T-cell (primary cell): ENCODE results near the gene XIRP1. TPM values are rescaled to one million over a fixed set of nuclear protein-coding genes. Genes with fewer than 3 reads are reported as not detected.

Source experiments
- ATAC-seq, 4 experiments: fragments of 200-7000 bp in 3 of 4; fragments of 150-1000 bp in 1 of 4; cut with Tn5 transposase; replicated peaks in 1 of 4; 1 replicate in 3 of 4; 2 replicates in 1 of 4; pipeline ENCODE4 v1.10.0; 2021; ENCODE audit warnings: moderate library complexity in 3 of 4, mild to moderate bottlenecking in 2 of 4, moderate number of reproducible peaks in 1 of 4
- CTCF ChIA-PET, 2 donors: fragments of 300-600 bp; sonication (Branson Sonifier 250); formaldehyde crosslinking; loops; one replicate each; lab custom pipeline; 2022; ENCODE audit warnings: antibody characterized with exemption in 2 of 2; lab: Charles Lee
- POLR2A ChIA-PET, 2 donors: fragments of 300-600 bp; sonication (Branson Sonifier 250); formaldehyde crosslinking; loops; one replicate each; lab custom pipeline; 2022; ENCODE audit warnings: antibody characterized with exemption in 2 of 2; lab: Charles Lee
- DNase-seq, 35 experiments: peaks; one replicate each; pipeline versions ENCODE4 v3.0.0 to v3.0.0-alpha.2; 2013 to 2023
- H3K27ac ChIP-seq: one replicate; pipeline ENCODE4 v1.5.1; 2013; ENCODE audit warnings: low read length
- H3K27me3 ChIP-seq, 2 experiments: replicated peaks in 1 of 2; 1 replicate in 1 of 2; 2 replicates in 1 of 2; pipeline versions ENCODE4 v1.6.1 to v1.7.0; 2013; ENCODE audit warnings: low read length in 1 of 2, mixed read lengths in 1 of 2; ENCODE audit not compliant: control insufficient read depth in 2 of 2, insufficient read depth in 2 of 2; ENCODE audit errors: extremely low read depth in 1 of 2
- H3K36me3 ChIP-seq, 2 donors: 1 replicate in 1 of 2; 2 replicates in 1 of 2; pipeline versions ENCODE4 v1.6.1 to v1.7.0; 2013; ENCODE audit warnings: low read length in 1 of 2; ENCODE audit not compliant: control insufficient read depth in 2 of 2, insufficient read depth in 1 of 2; ENCODE audit errors: extremely low read depth in 1 of 2
- H3K4me1 ChIP-seq, 2 experiments: 1 replicate in 1 of 2; 2 replicates in 1 of 2; pipeline versions ENCODE4 v1.6.1 to v1.7.0; 2013; ENCODE audit warnings: low read length in 2 of 2, mixed read lengths in 1 of 2; ENCODE audit not compliant: insufficient read depth in 2 of 2, control insufficient read depth in 1 of 2; ENCODE audit errors: extremely low read depth in 1 of 2
- H3K4me3 ChIP-seq, 2 donors: 1 replicate in 1 of 2; 2 replicates in 1 of 2; pipeline versions ENCODE4 v1.5.1 to v1.7.0; 2013; ENCODE audit warnings: mild to moderate bottlenecking in 2 of 2, low read length in 1 of 2, moderate library complexity in 1 of 2; ENCODE audit not compliant: control insufficient read depth in 1 of 2; ENCODE audit errors: extremely low read depth in 1 of 2
- H3K9me3 ChIP-seq: 2 replicates; pipeline ENCODE4 v1.7.0; 2013
- H3K27ac Mint-ChIP-seq, 2 donors: one replicate each; pipeline ENCODE4 v1.8.0; 2020 to 2021; ENCODE audit warnings: mild to moderate bottlenecking in 2 of 2, mixed read lengths in 2 of 2
- H3K27me3 Mint-ChIP-seq, 2 donors: one replicate each; pipeline ENCODE4 v1.8.0; 2021 to 2022; ENCODE audit warnings: mixed read lengths in 2 of 2
- H3K36me3 Mint-ChIP-seq: one replicate; pipeline ENCODE4 v1.8.0; 2021; ENCODE audit warnings: mixed read lengths
- H3K4me1 Mint-ChIP-seq, 3 donors: one replicate each; pipeline ENCODE4 v1.8.0; 2020 to 2022; ENCODE audit warnings: mixed read lengths in 3 of 3, mild to moderate bottlenecking in 1 of 3
- H3K4me3 Mint-ChIP-seq, 3 donors: one replicate each; pipeline ENCODE4 v1.8.0; 2020 to 2022; ENCODE audit warnings: mild to moderate bottlenecking in 3 of 3, mixed read lengths in 3 of 3, moderate library complexity in 3 of 3
- H3K9me3 Mint-ChIP-seq, 3 donors: one replicate each; pipeline ENCODE4 v1.8.0; 2020 to 2022; ENCODE audit warnings: mixed read lengths in 3 of 3
- WGBS: methylation state at CpG from one replicate; pipeline ENCODE4 v1.1.5; 2013; ENCODE audit warnings: missing lambda C conversion rate; ENCODE audit not compliant: insufficient coverage; 5-methylcytosine and 5-hydroxymethylcytosine counted together
- total RNA-seq, 35 experiments: library from RNA in 6 of 35; stranded (reverse) in 6 of 35; fragments of 120-200 nt in 1 of 35; gene quantifications; one replicate each; pipeline versions ENCODE4 v1.2.1 to v1.2.4 and lab custom pipeline; 2013 to 2026

Gene XIRP1
- total RNA-seq, 5 donors from 2014 or later (not counting 1 experiment from before 2014, with no cell fraction given): not detected

DNA sequence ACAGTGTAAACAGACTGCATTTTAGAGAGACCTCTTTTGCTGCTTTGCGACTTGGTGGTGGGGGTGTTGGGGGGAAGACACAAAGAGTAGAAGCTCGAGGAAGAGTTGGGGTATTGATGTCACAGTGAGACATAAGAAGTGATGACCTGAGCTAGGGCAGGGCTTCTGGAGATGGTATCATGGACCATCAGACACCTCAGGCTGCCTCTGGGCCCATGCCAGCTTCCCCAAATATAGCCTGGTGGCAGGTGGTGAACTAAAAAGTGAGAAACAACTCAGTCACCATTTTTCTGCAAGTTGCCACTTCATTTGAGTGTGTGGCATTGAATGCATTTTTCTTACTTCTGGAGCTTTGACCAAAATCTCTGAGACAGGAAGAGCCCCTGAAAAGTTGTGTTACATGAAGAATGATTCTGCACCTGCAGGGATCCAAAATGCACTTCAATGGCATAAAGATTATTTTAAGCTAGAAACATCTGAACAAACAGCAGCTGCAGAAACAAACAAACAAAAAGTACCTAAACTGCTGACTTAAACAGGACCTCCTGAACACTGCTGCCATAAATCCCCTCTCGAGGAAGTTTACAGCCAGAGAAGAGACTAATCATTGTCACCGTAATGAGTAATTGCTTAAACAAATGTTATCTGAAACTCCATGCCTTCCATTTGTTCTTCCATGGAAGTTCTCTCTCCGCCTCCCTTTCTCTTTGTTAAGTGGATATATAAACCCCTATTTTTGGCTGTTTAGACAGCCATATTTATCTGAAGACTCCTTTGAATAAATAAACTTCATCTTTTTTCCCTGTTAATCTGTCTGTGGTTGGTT is 15.2 kb upstream of the XIRP1 start:
- H3K9me3 Mint-ChIP-seq: no peaks in the 10 kb centered on the region
- H3K9me3 ChIP-seq: no peaks in the 10 kb centered on the region
- H3K36me3 Mint-ChIP-seq: no peaks in the 10 kb centered on the region
- H3K27ac ChIP-seq: no peak overlapping the region
- H3K4me1 Mint-ChIP-seq: peaks cover 0 to 16% (median 7%) of the 10 kb centered on the region in 3 donors
- H3K4me1 ChIP-seq: peaks cover 2 to 7% of the 10 kb centered on the region in 2 experiments
- 61% methylated on average over 2 of the region's 5 CpGs for WGBS
- no peak overlapping the region for H3K27ac Mint-ChIP-seq
- H3K36me3 ChIP-seq: no peaks in the 10 kb centered on the region
- H3K27me3 Mint-ChIP-seq: peaks cover 5 to 12% of the 10 kb centered on the region in 2 donors
- peaks cover 0 to 16% of the 10 kb centered on the region in 2 experiments for H3K27me3 ChIP-seq
- ChIA-PET CTCF (interaction anchor here (0.9 to 2.1 kb wide), 3 partner anchors 30 to 81 kb away, joined by 3 to 7 read pairs (median 3); no protein-coding TSS in a partner anchor), POLR2A (no interaction called here)
- no peak overlapping the region for H3K4me3 Mint-ChIP-seq
- no peak overlapping the region for H3K4me3 ChIP-seq
- ATAC-seq: no peak
- no peak for DNase-seq

DNA sequence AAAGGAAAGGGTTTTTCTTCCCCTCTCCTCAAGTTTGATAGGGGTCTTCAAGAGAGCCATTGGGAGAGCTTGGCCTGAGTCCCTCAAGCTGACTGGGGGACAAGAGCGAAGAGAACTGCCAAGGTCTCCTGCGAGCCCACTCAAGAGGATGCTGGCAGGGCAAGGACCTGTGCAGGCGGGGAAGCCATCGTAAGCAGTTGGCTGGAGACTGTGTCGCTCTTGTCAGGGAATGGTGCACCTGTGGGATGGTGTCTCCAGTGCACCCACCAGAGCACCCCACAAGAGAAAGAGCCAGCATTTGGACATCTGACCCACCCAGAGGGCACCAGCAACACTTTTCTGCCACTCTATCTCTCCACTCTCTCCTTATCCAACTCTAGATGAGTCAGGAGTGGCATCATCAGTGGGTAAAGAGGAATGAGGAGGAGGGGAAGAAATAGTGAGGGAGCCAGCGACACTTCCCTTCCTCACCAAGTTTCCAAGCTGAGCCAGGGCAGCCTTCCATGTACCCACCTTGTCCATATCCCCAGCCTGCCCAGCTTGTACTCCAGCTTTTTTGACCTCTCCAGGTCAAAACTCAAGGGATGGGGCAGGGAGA is 13.6 kb upstream of the XIRP1 start:
- no peak overlapping the region for H3K4me3 Mint-ChIP-seq
- no peaks in the 10 kb centered on the region for H3K36me3 Mint-ChIP-seq
- H3K4me1 ChIP-seq: peaks cover 2 to 7% of the 10 kb centered on the region in 2 experiments
- 98% methylated on average over 5 of the region's 6 CpGs for WGBS
- no peaks in the 10 kb centered on the region for H3K36me3 ChIP-seq
- H3K4me3 ChIP-seq: no peak overlapping the region
- H3K27ac ChIP-seq: no peak overlapping the region
- H3K27ac Mint-ChIP-seq: no peak overlapping the region
- ATAC-seq (no peak), DNase-seq (no peak)
- POLR2A ChIA-PET: no interaction called here
- H3K27me3 ChIP-seq: peaks cover 0 to 20% of the 10 kb centered on the region in 2 experiments
- no peaks in the 10 kb centered on the region for H3K9me3 Mint-ChIP-seq
- H3K9me3 ChIP-seq: no peaks in the 10 kb centered on the region
- CTCF ChIA-PET: interaction anchor here in 1 of 2 donors (0.7 kb wide), 1 partner anchor 82 kb away, joined by 3 read pairs; no protein-coding TSS in a partner anchor
- H3K27me3 Mint-ChIP-seq: peaks cover 14 to 19% of the 10 kb centered on the region in 2 donors
- peaks cover 0 to 16% (median 7%) of the 10 kb centered on the region in 3 donors for H3K4me1 Mint-ChIP-seq

DNA sequence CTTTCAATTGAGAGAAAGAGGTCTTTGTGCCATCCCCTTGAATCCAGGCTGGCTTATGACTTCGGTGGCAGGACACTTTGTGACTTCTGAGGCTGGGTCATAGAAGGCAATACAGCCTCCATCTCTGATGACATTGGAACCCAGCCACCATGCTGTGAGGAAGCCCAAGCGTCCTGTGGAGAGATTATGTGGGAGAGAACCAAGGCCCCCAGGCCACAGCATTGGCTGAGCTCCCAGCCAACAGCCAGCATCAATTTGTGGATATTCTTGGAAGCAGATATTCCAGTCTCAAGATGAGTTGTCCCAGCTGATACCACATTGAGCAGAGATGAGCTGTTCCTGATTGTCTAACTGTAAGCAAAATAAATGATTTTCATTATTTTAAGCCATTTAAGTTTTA is 12.7 kb upstream of the XIRP1 start:
- no peak overlapping the region for H3K4me3 Mint-ChIP-seq
- CTCF ChIA-PET: interaction anchor here in 1 of 2 donors (0.7 kb wide), 1 partner anchor 83 kb away, joined by 3 read pairs; no protein-coding TSS in a partner anchor

DNA sequence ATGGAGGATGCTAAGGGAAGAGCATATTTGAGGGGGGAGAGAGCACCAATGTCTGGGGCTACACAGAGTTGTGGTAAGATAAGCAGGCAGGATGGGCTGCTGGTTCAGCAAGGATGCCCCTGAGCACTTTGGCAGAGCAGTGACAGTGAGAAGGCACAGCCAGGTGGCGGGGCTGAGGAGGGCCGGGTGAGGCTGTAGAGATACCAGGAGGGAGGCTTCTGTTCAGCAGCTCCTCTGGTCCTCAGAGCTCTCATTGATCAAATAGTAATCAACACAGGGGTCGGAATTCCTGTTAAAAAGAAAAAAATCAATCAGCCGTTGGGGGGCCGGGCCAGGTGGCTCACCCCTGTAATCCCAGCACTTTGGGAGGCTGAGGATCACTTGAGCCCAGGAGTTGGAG is 11.5 kb upstream of the XIRP1 start:
- WGBS: no CpG with 5 or more reads among the region's 5 CpGs
- Mint-ChIP-seq H3K9me3 (no peaks in the 10 kb centered on the region), H3K4me1 (peaks cover 0 to 8% (median 7%) of the 10 kb centered on the region in 3 donors), H3K27ac (no peak overlapping the region), H3K36me3 (no peaks in the 10 kb centered on the region), H3K4me3 (no peak overlapping the region), H3K27me3 (peaks cover 14 to 19% of the 10 kb centered on the region in 2 donors)
- H3K27me3 ChIP-seq: peaks cover 0 to 21% of the 10 kb centered on the region in 2 experiments
- peaks cover 0 to 3% of the 10 kb centered on the region in 2 experiments for H3K4me1 ChIP-seq
- ATAC-seq (no peak), DNase-seq (no peak)
- ChIA-PET POLR2A (no interaction called here), CTCF (interaction anchor here in 1 of 2 donors (0.6 kb wide), 1 partner anchor 1124 kb away, joined by 10 read pairs; no protein-coding TSS in a partner anchor)
- no peaks in the 10 kb centered on the region for H3K9me3 ChIP-seq
- no peaks in the 10 kb centered on the region for H3K36me3 ChIP-seq
- no peak overlapping the region for H3K27ac ChIP-seq
- no peak overlapping the region for H3K4me3 ChIP-seq

More for the DNA sequence above, 12.7 kb upstream of the XIRP1 start:
- H3K4me3 ChIP-seq: no peak overlapping the region
- peaks cover 0 to 7% of the 10 kb centered on the region in 2 experiments for H3K4me1 ChIP-seq
- Mint-ChIP-seq H3K36me3 (no peaks in the 10 kb centered on the region), H3K27me3 (peaks cover 14 to 19% of the 10 kb centered on the region in 2 donors), H3K4me1 (peaks cover 0 to 14% (median 7%) of the 10 kb centered on the region in 3 donors), H3K9me3 (no peaks in the 10 kb centered on the region), H3K27ac (no peak overlapping the region)
- POLR2A ChIA-PET: no interaction called here
- no peaks in the 10 kb centered on the region for H3K36me3 ChIP-seq
- ATAC-seq: no peak
- no peak for DNase-seq
- H3K27ac ChIP-seq: no peak overlapping the region
- WGBS: 88% methylated on average over 1 of the region's 2 CpGs
- H3K27me3 ChIP-seq: peaks cover 0 to 20% of the 10 kb centered on the region in 2 experiments
- no peaks in the 10 kb centered on the region for H3K9me3 ChIP-seq

DNA sequence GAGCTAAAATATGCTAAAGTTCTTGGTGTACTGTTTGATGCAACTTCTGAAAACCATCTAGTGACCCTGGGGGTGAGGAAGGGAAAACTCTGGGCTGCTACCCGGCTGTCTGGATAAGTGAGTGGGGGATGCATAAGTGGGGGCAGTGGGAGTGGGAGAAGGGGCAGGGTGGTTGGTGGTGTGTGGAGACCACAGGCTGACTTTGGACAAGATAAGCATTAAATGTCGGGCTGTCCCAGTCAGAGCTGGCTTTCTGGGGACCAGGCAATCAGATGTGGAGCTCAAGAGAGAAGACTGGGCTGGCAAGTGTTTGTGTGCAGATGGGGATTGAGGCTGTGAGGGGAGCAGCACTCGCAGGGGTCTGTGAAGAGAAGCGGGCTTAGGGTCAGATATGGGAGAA is 11.0 kb upstream of the XIRP1 start:
- CTCF ChIA-PET: interaction anchor here in 1 of 2 donors (0.7 kb wide), 1 partner anchor 11 kb away, joined by 6 read pairs; no protein-coding TSS in a partner anchor
- no peaks in the 10 kb centered on the region for H3K36me3 Mint-ChIP-seq
- no peak for ATAC-seq
- POLR2A ChIA-PET: no interaction called here
- no peak overlapping the region for H3K4me3 Mint-ChIP-seq
- no peaks in the 10 kb centered on the region for H3K36me3 ChIP-seq
- 89% methylated on average over 4 of the region's 4 CpGs for WGBS
- no peak overlapping the region for H3K4me3 ChIP-seq
- H3K9me3 ChIP-seq: no peaks in the 10 kb centered on the region
- H3K4me1 ChIP-seq: peaks cover 0 to under 1% of the 10 kb centered on the region in 2 experiments
- H3K9me3 Mint-ChIP-seq: no peaks in the 10 kb centered on the region
- DNase-seq: no peak
- peaks cover 14 to 19% of the 10 kb centered on the region in 2 donors for H3K27me3 Mint-ChIP-seq
- no peak overlapping the region for H3K27ac ChIP-seq
- H3K27me3 ChIP-seq: peaks cover 0 to 21% of the 10 kb centered on the region in 2 experiments
- H3K27ac Mint-ChIP-seq: no peak overlapping the region
- peaks cover 0 to 5% (median 4%) of the 10 kb centered on the region in 3 donors for H3K4me1 Mint-ChIP-seq

DNA sequence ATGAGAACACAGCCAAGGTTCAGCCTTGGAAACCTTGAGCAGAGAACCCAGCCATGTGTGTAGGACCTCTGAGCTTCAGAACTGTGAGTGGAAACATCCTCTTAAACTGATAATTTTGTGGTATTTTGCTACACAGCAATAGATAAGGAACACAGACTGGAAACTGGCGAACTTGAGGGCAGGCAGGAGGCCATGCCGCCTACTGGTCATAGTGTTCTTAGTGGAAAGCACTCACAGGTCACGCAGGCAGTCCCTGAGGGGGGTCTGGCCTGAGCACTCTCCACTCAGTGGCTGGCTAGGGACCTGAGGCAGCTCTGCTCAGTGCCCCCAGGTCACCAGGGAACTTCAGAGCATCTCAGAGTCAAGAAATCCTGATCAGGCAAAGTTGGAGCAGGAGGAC is 9.7 kb upstream of the XIRP1 start:
- Mint-ChIP-seq H3K4me1 (no peaks in the 10 kb centered on the region), H3K4me3 (no peak overlapping the region), H3K27ac (no peak overlapping the region), H3K27me3 (peaks cover 14 to 19% of the 10 kb centered on the region in 2 donors), H3K36me3 (no peaks in the 10 kb centered on the region), H3K9me3 (no peaks in the 10 kb centered on the region)
- Histone ChIP-seq H3K9me3 (no peaks in the 10 kb centered on the region), H3K27me3 (peaks cover 0 to 21% of the 10 kb centered on the region in 2 experiments), H3K4me3 (no peak overlapping the region), H3K4me1 (no peaks in the 10 kb centered on the region), H3K27ac (no peak overlapping the region), H3K36me3 (no peaks in the 10 kb centered on the region)
- CTCF ChIA-PET: no interaction called here
- POLR2A ChIA-PET: no interaction called here
- WGBS: 67% methylated on average over 3 of the region's 3 CpGs
- ATAC-seq: no peak
- DNase-seq: no peak
